Ramos (cell line): Measurements from ENCODE around the gene STK32C.

Experiments
- in situ Hi-C: fragments of 300-500 bp; cut with MboI; formaldehyde crosslinking; loops from one replicate; pipeline ENCODE4 v1.14.3; 2022; ENCODE audit warnings: low sequenced_read_pairs; ENCODE audit not compliant: unreplicated experiment

Gene STK32C

DNA sequence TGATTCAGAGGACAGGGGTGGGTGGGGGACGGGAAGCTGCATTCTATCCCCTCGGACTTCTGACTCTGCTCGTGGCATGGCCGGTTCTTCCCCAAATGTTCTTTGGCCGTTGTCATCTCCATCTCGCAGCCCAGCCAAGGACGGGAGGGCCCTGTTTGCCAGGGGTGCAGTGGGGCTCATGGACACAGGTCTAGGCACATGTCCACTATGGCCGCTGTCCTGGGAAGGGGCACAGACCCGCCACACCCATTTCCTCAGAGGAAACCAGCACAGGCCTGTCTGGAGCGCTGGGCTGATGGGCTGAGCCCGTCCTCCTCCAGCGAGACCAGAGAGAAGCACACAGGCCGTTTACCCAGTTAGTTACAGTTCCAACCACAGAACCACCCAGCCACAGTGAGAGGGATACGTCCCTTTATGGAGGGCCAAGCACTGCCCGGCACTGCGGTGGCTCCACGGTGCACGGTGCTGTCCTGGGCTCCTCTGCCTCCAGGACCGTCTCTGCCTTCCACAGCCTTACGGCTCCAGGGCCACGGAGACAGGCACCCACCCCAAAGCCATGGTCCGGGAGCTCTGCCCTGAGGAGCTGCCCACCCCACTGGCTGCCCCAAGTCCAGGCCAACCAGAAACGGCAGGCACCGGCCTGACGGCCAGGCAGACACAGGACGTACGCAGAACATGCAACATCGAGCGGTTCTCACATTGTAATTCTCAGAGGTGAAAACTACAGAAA lies 100.8 kb downstream of the STK32C start:
- in situ Hi-C loops: no loop called here

- in situ Hi-C loops: no loop called here
These were observed 101.4 kb downstream of the STK32C start for GRCh38 chr10:132206377-132206745.

DNA sequence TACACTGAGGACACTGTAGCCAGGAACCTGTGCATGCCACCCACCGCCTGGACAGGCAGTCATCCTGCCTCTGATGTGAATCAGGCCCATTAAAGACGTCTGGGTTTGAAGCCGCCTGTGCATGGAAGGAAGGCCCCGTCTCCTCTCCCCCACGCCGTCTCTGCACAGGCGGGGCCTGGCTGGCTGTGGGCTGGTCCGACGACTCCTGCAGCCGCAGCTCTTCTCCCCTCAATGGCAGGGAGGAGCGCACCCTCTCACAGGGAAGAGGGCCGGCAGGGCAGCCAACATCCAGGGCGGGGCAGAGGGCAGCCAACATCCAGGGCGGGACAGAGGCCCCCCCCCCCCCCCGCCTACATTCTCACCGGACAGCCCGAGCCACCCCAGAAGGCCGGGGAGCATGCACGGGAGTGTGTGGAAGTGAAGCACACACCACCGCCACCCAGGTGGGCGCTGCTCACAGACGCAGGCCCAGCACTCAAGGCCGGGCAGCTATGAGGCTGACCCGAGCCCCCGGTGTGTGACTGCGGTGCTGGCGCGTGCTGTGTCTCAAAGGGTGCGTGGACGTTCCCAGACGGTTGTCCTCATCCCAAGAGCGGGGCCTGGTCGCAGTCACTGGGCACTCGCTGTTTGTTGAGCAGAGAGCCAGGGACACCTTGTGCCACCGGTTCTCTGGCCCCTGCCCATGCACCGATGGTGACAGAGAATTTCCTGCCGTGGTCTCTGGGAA lies 101.9 kb downstream of the STK32C start:
- in situ Hi-C loops: no loop called here

DNA sequence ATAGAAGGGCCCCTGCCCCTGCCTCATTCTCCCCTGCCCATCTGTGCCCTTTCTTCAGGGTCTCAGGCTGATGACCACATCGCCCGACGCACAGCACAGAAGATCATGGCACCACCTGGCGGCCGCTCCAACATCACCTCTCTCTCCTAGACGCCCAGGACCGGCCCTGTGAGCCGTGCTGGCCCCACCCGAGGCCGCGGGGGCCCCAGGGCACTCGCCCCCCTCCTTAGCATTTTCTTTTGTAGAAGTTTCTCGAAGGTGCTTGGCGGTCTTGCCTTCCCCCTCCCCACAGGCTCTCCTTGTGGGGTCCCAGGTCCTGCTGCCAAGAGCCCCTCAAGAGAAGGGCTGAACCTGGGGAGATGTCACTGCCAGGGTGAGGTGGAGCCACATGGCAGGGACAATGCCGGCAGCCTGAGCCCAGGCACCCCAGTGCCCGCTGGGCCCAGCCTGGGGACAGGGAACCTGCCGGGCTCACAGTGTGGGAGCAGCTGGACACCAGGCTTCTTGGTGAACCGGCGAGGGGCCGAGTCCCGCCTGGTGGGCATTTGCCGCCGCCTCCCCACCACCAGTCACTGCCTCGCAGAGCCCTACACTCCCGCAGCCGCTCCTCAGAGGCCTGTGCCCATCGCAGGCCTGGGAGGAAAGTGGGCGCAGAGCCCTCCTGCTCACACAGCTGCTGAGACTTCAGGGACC lies 102.8 kb downstream of the STK32C start:
- in situ Hi-C loops: no loop called here

DNA sequence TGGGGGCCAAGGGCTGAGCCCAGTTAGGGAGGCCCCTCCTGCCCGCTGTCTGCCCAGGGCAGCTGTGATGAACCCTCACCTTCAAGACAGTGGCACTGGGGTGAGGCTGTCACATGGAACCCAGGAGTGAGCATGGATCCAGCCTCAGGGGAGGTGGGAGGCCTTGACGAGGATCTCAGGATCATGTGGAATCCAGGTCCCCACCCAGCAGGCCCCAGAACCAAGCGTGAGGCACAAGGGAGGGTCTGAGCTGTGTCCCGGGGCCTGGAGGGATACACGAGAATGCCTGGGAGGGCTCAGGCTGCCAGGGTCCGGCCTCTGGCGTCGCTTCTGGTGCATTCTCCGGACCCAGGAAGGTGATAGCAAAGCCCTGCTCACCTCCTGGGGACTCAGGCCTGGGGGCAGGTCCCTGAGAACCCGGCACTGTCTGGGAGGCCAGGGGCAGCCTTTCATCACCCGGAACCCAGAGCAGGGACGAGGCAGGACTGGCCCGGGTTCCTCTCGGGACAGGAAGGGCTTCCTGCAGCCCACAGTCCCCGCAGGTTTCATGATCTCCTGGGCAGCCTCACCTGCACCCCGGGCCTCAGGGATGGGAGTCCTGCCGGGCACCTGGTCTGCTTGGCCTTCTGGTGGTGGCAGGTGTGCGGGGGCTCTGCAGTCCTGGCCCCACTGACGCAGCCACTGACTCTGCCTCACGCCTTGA lies 103.5 kb downstream of the STK32C start:
- in situ Hi-C loops: no loop called here

DNA sequence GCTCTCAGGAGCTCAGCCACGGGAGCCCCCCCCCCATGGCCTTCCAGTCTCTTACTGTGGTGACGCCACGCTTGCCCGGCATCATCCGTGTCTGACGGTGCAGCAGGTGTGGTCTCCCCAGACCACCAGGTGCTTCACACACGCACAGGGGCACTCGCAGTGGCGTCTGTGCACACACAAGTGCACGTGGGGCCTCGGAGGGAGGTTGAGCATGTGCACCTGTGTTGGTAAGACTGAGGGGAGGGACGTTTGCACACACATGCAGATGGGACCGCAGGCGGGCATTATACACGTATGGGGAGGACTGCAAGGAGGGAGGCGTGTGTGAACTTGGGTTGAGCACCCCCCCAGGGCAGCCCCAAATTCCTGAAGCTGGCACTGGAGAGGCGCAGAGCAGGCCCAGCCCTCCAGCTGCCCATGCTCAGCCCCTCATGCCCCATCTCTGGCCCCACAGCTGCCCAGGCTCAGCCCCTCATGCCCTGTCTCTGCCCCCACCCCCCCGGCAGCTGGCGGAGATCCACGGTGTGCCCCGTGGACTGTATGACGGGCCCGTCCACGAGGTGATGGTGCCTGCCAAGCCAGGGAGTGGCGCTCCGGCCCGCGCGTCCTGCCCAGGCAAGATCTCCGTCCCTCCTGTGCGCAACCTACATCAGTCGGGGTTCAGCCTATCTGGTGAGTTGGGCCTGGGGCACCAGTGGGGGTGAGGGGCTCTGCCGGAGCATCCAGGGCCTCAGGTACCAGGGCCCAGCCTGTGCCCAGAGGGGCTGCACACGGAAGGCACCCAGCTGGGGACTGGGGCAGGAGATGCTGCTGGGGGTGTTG lies 104.3 kb downstream of the STK32C start:
- in situ Hi-C loops: no loop called here

DNA sequence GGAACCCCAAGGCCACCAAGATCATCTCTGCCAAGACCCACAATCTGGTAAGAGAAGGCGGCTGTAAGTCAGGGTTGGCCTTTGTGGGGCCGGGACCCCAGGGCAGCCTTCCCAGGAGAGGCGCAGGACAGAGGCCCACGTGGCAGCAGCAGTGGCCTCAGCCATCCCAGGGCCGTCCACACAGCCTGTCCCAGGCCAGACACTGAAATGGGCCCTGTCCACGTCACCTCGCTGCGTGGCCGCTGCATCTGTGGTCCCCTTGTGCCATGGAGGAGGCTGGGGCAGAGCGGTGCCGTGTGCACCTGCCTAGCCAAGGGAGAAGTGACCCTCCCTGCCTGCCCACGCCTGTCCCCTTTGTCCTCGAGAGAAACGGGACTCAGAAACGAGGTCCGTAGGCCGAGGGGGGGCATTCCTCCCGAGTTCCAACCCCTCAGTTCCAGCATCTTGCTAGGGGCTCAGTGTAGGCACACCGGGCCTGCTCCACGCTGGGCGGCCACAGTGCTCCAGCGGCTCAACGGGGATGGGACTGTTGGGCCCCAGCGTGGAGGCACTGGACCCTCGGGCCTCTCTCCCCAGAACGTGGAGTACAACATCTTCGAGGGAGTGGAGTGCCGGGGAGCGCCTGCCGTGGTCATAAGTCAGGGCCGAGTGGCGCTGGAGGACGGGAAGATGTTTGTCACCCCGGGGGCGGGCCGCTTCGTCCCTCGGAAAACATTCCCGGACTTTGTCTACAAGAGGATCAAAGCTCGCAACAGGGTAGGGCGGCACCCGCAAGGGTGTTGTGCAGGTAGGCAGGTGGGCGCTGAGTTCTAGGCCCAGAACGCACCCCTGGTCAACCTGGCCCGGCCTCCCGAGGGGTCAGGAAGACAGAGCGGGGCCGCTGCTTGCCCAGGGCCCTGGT lies 105.4 kb downstream of the STK32C start:
- in situ Hi-C loops: no loop called here

DNA sequence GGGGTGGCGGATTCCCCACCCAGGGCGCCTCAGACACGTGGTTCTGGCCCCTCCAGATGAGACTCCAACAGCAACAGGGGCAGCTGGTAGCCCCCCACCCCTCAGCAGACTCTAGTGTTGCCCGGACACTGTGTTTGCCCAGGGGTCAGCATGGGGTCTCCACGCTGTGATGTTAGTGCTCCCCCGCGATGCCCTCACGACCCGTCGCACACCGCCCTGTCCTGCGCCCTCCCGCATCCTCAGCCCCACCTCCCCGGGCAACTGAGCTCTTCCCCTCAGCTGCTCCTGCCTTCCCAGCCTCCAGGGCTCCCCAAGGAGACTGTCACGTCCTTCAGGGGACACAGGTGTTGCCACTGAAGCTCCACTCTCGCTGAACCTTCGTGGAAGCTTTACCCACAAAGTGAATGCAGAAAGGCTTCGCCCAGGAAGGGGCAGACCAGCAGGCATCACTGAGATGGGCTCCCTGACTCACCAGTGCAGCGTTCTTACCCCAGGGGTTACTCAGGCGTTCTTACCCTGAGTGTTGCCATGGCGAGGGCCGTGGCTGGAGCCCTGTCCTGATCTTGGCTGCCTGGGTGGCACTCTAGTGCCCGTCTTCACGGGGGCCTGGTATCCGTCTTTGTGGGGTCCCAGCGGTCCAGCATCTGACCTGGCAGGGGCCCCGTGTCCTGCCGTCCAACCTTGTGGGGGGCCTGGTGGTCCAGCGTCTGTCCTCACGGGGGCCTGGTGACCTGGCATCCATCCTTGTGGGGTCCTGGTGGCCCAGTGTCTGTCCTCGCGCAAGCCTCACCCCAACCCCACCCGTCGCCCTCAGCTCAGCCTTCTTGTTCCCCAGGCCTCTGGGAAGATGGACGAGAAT lies 106.4 kb downstream of the STK32C start:
- in situ Hi-C loops: no loop called here

- in situ Hi-C loops: no loop called here
These were observed 107.2 kb downstream of the STK32C start for GRCh38 chr10:132200344-132201110.

- in situ Hi-C loops: no loop called here
These were observed 107.9 kb downstream of the STK32C start for GRCh38 chr10:132199854-132200311.

- in situ Hi-C loops: no loop called here
These were observed 108.4 kb downstream of the STK32C start for GRCh38 chr10:132199268-132199853.

DNA sequence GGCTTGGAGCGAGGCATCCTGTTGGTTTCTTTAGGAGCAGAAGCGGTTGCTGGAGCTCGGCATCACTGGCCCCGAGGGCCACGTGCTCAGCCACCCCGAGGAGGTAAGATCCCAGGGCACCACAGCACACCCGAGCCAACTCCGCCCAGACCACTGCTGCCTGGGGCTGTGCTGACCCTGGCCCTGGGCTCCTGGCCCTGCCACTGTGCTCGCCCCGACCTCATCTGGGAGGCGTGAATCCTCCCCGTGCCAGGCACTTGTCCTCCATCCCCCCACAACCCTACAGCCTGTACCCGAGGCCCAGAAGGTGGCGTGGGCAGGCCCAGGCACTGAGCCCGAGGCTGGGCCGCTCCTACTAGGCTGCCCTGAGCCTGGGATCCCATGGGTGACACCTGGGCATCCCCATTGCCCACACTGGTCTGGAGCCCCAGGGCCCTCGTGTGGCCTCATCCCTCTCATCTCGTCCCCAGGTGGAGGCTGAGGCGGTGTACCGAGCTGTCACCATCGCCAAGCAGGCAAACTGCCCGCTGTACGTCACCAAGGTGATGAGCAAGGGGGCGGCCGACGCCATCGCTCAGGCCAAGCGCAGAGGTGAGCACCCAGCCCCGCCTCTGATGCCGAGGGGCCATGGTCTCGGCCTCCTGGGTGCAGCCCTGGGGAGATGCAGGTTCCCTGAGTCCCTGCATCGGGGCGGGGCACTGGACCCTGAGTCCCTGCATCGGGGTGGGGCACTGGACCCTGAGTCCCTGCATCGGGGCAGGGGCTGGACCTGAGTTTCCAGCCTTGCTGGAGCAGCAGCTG lies 109.2 kb downstream of the STK32C start:
- in situ Hi-C loops: no loop called here

DNA sequence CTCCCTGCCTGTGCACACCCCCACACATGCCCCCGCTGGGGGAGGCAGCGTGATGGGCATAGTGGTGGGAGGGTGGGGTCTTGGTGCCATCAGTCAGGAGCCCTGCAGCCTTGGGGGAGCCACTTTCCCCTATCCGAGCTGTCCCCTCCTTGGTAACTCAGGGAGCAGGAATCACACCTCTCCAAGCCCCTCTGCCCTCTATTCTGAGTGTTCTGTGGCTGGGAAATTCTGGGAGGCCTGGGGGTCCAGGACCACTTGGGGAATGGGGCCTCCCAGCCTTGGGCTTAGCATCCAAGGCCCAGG lies 109.7 kb downstream of the STK32C start:
- in situ Hi-C loops: no loop called here

DNA sequence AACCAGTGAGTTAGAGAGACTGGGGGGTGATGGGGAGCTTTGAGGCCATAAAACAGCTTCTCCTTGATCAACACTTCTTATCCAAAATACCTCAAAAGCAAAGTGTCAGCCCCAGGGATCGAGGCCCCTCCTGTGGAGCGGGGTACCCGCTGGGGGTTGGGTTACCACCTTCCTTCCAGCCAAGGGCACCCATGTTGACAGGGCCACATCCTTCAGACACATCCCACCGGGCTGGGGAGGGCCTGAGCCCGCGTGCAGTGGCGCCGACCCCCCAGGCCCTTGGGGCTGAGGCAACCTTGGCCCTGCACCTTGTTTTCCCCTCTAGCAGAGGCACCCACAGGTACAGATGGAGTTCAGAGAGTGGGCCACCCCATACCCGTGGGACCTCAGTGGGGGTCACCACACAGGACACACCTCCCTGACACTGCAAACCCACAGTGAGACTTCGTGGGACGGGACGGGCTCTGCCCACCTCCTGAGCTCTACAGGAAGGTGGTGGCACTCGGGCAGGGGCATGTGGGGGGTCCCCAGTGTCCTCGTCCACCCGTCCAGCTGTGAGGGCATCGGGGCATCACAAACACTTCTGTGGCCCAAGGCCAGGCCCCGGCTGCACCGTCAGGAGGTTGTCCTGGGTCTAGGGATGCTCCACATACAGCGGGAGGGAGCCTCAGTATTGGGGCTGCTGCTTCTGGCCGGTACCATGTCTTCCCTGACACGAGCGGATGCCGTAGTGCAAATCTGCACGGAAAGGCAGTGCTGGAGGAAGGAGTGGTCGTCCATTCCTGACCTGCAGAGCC lies 110.3 kb downstream of the STK32C start:
- in situ Hi-C loops: no loop called here
